Head of caudate nucleus (tissue), 42 donors: ENCODE measurements around the gene BTBD2.
"Not testable (repeated sequence)": the region's sequence is repeated elsewhere in the genome, so short reads cannot be mapped to it uniquely, and the experiment has no call there.

Experiments used
- DNase-seq, 42 donors: peaks; one replicate each; pipeline versions ENCODE4 v3.0.0 to v3.0.0-alpha.2; 2020 to 2021; ENCODE audit warnings: mixed read lengths in 7 of 42
- intact Hi-C: fragments of 100-400 bp; cut with DNase I; formaldehyde crosslinking; loops from one replicate; pipeline ENCODE4 v1.15.0; 2022

BTBD2 gene

DNA sequence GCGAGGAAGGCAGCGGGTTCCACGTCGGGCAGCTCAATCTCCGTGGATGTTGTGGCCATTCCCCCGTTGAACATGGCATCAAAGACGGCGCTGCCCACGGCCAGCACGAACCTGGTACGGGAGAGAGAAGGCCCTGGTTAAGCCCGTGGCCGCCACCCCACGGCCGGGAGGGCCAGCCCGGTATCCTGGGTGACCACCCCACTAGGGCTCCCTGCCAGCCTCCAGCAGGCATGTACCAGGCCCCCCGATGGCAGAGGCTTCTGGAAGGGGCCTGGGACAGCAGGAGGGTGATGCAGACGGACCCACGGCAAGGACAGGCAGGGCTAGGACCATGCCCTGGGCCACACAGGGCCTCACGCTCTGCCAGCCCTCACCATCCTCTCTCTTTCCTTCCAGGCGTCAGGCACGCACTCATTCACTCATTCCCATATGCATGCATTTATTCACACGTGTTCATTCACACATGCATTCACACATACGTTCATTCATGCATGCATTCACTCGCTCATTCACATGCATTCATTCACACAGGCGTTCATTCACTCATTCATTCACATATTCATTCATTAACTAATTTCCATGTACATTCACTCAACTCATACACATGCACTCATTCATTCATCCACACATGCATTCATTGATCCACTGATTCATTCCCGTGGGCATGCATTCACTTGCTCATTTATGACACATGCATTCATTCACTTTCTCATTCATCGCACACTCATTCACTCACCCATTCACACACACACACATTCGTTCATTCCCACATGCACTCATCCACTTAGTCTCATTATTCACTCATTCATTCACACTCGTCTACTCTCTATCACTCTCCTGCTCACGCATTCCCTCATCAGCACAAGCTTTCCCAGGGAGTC, 17.9 kb downstream of the BTBD2 start:
- peak in 13 of 42 donors; percentile 17 to 79 (median 34) for DNase-seq
- intact Hi-C loops: no loop called here

DNA sequence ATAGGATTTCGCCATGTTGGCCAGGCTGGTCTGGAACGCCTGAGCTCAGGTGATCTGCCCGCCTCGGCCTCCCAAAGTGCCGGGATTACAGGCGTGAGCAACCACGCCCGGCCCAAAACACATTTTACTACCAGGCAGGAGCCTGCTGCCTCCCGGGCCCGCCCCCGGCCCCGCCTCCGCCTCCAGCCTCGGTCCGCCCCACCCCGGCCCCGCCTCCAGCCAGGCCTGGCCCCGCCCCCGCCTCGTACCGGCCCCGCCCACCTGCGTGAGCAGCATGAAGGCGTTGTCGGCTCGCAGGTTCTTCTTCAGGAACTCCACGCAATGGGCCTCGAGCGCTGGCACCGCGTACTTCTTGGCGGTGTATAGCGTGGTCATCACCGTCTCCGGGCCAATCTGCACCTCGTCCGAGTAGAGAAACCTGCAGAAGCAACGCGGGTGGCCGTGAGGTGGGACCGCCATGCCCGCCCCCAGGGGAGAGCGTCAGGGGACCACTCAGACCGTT, 22.7 kb downstream of the BTBD2 start:
- DNase-seq: no peak
- intact Hi-C loops: no loop called here

DNA sequence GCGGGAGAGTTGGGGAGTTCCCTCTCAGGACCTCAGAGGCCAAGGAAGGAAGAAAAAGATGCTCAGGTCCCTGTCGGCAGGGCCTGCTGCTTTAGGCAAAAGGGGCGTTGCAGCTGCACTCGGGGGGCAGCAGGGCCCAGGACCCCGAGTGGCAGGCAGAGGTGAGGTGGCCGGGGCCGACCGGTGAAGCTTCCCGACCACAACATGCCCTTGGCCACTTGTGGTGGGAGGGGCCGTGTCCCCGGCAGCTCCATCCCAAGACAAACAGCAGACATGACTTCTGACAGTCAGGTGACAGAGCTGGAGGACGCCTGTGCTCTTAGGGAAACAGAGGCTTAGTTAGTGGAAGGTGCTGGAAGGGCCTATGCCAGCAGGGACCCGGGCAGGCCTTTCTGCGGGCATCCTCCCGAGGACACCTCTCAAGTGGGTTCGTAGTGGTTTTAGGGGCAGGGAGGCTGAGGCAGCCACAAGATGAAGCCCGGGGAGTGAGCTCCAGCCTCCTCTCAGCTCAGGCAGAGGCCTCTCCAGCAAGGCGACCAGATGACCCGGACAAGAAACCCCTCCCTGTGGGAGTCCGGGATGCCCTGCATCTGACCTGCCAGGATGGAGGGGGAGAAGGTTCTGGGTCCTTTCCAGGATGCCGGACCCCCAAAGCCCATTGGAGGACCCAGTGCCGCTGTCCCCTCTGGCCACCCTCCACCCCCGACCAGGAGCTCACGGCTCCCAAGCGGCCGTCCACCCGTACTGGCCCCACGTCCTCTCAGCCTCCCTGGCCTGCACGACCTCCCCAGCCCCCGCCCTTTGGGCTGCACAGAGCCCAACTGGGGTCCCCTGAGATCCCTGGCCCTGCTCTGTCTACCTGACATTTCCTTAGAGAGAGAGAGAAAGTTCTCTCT, 24.2 kb downstream of the BTBD2 start:
- intact Hi-C loops: no loop called here
- DNase-seq: no peak

DNA sequence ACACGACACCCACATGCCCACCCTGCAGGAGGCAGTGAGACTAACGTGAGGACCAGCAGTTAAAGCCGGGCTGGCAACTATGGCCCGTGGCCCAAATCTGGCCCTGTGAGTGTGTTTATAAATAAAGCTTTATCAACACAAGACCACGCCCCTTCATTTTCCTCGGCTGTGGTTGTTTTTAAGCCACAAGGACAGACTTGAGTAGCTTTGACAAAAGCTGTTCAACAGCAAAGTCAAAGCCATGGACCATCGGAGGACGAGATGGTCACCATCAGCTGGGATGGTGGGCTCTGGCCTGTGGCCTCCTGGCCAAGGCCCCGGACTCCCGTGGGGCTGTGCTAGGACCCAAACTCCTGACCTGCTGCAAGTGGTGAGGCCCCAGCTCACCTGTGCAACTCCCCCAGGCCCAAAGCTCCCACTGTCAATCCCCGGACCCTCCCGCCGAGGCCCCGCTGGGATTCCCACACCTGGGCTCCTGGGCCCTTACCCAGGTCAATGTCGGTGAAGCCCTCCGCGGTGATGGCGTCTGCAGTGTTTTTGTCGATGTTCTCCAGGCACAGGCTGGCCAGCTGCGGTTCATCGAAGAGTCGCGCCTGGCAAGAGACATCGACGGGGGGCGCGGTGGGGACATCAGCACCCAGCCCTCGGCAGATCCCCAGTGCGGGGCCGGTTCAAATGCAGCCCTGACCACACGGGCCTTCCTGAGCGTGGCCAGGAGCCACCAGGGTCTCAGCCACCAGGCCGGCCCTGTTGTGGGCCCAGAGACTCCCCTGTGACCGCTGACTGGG, 25.1 kb downstream of the BTBD2 start:
- intact Hi-C loops: no loop called here
- DNase-seq: no peak

DNA sequence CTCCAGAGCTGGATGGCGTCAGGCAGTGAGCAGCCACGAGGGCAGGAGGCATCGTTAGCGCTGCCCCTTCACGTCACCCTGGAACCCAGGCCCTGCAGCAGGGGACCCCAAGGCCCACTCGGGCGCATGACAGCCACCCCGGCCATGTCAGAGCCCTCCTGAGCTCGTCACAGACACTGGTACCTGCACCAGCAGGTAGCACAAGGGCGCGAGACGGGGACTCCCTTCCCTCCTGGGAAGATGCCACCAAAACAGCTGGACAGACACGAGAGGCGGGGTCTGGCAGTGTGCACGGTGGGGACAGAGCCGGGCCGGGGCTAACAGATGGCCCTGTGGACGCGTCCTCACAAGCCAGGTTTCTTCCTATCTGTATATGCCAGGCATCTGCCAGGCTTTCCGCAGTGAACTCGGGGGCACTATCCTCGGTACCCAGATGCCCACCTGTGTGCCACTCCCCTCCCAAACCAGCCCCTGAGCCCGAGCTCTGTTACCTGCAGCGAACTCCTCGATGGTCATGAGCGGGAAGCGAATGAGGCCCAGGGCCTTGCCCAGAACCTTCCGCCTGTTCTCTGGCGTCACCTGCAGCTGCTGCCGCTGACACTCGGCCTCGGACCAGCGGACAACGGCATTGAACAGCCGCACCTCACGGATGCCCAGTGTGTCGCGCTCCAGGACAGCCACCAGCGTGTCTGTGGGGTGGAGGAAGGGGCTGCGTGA, 25.8 kb downstream of the BTBD2 start:
- intact Hi-C loops: no loop called here
- DNase-seq: no peak

DNA sequence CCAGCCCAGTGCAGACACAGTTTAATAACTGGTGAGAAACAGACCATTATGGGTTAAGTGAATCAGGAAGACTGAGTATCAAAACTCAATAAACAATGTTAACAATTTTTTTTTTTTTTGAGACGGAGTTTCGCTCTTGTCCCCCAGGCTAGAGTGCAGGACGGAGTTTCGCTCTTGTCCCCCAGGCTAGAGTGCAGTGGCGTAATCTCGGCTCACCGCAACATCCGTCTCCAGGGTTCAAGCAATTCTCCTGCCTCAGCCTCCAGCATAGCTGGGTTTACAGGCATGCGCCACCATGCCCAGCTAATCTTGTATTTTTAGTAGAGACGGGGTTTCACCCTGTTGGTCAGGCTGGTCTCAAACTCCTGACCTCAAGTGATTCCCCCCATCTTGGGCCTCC, 27.1 kb downstream of the BTBD2 start:
- intact Hi-C loops, DNase-seq: not testable (repeated sequence)

DNA sequence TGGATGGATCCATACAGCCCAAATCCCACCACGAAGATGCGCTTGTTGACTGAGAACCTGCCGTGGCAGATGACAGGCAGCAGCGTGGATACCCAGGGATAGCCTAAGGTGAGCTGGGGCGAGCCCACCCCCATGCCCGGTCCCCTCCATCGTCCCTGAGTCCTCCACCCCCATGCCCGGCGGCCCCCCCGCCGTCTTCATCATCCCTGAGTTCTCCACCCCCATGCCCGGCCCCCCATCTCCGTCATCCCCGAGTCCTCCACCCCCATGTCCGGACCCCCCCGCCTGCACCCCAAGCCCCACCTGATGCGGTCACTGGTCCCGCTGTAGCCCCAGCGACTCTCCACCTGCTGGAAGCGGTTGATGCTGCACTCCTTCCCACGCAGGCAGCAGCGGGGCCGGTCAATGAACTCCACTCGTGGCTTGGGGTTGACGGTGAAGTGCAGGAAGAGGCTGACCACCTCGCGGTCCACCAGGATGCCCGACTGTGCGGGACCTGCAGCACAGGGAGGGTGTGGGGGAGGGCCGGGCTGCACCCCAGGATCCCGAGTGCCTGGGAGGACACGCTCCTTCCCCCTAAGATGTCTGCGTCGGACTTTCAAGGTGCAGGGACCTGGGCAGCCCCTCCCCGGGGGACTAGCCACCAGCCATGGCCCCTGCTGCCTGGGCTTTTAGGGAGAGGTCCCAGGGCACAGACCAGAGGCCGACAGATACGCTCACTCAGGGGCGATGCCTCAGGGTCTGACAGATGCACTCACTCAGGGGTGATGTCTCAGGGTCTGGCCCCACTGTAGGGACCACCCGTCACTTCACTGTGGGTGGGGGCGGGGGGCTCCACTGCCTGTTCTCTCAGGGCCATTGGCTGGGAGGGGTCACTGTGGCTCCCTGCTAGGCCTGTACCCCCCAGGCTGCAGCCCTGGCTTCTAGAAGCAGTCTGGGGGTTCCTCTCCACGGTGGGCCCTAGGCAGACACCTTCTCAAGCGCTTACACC, 28.0 kb downstream of the BTBD2 start:
- no peak for DNase-seq
- intact Hi-C loops: no loop called here

DNA sequence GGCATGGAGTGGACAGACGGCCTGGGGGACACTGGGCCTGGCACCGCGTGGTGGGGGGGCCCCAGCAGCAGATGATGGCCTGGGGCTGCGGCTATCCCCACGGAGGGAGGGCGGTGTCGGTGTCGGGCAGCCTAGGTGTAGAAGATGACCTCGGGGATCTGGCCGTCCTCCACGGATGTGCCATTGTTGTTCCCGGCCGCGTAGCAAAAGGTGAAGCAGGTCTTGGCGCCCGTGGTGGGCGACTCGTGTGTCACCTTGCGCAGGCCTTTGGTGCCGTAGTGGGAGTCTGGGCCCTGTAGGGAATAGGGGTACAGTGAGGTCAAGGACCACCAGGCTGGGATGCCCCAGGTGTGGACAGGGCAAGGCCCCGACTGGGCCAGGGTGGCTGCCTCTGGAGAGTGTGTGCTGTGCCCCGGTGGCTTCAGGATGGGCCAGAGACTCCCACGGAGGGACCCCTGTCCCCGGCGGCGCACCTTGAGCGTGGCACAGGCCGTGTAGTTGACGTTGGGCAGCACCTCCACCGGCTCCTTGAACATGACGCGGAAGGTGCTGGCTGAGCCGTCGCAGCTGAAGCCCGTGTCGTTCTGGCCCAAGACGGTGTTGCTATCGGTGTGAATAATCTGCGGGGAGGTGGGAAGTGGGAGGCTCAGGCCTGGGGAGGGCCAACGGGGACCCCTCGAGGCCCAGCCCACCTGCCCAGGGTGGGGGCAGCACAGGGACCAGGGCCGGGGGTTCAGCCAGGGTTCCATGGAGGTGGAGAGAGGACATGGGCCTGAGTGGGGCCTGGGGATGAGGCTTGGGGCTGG, 29.0 kb downstream of the BTBD2 start:
- intact Hi-C loops: no loop called here
- no peak for DNase-seq

DNA sequence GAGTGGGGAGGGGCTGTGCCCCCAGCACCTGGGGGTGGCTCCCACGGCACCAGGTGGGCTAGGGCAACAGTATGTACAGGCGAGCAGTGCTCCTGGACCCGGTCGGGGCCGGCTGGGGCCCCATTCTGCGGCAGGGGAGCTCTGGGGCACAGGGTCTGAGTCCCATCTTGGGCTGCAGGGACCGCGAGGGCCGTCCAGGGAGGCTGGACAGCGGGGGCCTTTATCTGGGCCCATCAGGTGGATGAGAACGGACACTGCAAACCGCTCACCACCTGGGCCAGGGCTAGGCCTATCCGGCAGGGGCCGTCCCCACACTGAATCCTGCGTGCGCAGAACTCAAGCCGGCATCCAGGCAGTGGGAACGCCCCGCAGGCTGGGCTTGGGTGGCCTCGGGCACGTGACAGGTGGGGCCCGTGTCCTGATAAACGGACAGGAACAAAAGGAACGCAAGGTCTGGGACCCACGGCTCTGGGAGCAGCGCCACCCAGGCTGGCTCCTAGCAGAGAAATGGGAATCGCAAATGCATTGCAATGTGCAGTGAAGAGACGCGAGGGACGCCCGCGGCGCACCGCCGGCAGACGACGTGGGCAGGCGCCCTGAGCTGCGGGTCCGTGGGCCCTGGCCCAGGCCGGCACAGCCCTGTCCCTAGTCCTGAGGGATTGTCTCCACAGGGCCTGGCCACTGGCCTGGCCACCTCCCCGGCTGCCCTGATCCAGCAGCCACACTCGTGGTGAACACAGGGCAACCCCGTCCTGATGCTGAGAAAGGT, 29.7 kb downstream of the BTBD2 start:
- intact Hi-C loops: no loop called here
- no peak for DNase-seq

DNA sequence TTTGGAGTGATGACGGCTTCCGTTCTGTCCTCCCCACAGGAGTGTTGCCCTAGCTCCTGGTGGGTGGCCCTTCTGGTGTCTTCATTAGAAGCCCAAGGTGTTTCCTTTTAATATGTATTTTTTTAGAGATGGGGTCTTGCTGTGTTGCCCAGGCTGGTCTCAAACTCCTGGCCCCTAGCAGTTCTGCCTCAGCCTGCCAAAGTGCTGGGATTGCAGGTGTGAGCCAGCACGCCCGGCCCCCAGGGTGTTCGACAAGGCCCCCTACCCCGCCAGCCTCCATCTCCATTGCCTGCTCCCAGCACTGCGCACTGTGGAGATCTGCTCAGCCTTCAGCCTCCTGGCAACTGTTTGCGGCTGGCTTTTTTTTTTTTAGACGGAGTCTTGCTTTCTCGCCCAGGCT, 31.2 kb downstream of the BTBD2 start:
- no peak for DNase-seq
- intact Hi-C loops: no loop called here

DNA sequence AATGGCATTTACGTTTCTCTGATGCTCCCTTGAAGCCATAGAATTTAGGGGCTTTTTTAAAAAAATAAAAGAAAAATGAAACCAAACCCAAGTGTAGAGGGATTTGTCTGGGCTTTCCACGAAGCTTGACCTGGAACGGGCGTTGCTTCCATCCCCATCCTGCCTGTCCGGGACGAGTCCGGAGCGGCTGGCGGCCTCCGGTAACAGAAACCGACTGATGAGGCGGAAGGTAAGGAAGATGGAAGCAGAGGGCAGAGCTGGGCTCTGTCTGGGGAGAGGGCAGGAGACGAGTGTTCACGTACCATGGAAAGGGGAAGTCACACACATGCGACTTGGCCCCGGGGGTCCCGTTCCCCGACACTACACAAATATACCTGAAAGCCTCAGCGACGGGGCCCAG, 34.3 kb downstream of the BTBD2 start:
- intact Hi-C loops: no loop called here
- no peak for DNase-seq

DNA sequence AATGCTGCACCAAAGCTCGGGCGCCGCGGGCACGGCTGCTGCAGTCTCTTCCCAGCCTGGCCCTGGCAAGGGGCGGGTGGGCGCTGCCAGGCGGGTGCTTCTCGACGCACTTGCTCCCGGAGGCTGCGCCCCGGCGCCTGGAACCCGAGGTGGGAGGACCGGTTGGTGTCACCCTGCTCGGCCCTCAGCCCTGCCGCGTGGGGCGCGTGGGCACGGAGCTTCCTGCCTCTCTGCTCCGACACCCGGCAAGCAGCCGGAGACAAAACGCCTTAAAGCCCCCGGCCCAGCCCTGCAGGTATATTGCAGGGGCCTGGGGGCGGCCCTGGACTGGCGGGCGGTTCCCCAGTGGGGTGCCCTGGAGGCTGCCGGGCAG, 34.7 kb downstream of the BTBD2 start:
- no peak for DNase-seq
- intact Hi-C loops: no loop called here

DNA sequence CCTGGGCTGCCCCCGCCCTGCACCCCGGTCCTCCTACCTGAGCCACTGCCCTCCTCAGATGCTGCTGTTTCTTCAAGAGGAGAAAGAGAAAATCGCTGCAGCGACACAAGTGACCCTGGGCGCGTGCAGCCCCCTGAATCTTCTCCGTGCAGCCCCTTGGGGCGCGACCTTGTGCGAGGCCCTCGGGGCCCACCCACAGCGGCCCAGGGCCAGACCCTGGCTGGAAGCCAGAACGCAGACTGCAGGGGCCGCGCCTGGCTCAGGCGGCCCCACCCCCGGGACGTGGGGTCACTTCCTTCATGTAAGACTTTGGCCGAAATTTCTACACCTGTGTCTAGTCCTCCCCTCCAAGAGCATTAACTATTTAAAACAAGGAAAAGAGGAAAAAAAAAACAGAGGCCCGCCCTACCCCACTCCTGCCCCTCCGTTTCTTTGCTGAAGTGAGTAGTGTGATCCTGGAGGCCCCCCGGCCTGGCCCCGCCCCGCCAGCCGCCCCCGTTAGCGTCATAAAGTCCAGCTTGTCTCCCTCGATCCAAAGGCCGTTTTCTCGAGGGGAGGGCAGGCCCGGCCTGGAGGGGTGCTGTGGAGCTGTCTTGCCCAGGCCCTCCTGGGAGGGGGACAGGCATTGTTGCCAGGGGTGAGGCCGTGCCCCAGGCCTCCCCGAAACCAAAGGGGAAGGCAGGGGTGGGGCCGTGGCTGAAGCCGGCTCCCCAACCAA, 35.3 kb downstream of the BTBD2 start:
- intact Hi-C loops: no loop called here
- no peak for DNase-seq

DNA sequence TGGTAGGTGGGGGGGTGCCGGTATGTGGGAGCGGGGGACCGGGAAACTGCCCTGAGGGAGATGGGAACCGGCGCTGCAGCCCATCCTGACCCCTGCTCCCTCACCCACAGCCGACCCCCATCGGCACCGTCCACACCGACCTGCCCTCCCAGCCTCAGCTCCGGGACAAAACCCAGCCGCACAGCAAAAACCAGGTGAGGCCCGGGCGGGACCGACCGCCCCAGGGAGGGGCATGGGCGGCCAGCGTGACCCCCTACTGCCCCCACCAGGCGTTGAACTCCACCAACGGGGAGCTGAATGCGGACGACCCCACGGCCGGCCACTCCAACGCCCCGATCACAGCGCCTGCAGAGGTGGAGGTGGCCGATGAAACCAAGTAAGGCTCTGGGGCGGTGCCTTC, 35.9 kb downstream of the BTBD2 start:
- intact Hi-C loops: no loop called here

DNA sequence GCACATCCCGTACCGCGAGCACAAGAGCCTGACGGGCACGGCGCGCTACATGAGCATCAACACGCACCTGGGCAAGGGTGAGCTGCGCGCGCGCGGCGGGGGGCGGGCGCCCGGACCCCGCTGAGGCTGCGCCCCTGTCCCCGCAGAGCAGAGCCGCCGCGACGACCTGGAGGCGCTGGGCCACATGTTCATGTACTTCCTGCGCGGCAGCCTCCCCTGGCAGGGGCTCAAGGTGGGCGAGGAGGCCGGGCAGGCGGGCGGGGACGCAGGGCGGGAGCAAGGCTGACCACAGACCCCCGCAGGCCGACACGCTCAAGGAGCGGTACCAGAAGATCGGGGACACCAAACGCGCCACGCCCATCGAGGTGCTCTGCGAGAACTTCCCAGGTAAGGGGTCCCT, 36.5 kb downstream of the BTBD2 start:
- DNase-seq: no peak
- intact Hi-C loops: no loop called here

More for the DNA sequence above, 35.9 kb downstream of the BTBD2 start:
- no peak for DNase-seq
